Measurements from ENCODE around the gene FAF1. TPM values are rescaled to one million over a fixed set of nuclear protein-coding genes. Genes with fewer than 3 reads are reported as not detected.

The FAF1 gene
- total RNA-seq, 3 donors from 2014 or later: 59.8 to 64.2 (median 60.1) TPM

DNA sequence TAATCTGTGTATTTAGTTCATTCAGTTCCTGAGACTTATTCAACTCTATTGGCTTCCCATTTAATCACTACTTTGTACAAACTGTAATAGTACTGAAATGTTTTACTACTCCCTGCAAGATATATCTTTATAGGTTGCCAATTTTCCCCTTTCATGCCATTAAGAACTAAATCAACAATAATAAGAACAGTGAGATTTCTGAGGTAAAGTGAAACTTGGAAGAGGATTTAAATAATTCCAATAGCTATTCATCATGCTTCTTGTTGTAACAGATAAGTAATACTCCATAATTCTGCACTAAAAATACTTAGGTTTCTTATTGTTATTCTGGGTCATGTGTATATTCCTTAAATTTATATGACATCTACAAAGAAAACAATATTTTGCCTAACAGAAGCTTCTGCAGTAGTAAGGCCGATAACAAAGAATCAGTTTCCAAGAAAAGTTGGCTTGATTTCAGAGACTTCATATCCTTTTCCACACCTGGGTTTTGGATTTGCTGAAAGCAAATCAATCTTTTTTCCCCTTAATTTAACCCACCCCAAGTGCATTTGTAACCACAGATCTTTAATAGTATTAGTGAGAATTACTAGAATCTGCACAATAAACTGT lies 258.3 kb downstream of the FAF1 start:
- peaks cover 14% of the 10 kb centered on the region for H3K36me3 Mint-ChIP-seq (ENCODE audit: insufficient read depth)
- no peak overlapping the region for H3K4me3 Mint-ChIP-seq
- ATAC-seq (no peak), DNase-seq (no peak)
- H3K9me3 Mint-ChIP-seq: no peaks in the 10 kb centered on the region
- no peaks in the 10 kb centered on the region for H3K27me3 Mint-ChIP-seq (ENCODE audit: low read depth)
- H3K4me1 Mint-ChIP-seq (ENCODE audit: low read depth): no peaks in the 10 kb centered on the region

DNA sequence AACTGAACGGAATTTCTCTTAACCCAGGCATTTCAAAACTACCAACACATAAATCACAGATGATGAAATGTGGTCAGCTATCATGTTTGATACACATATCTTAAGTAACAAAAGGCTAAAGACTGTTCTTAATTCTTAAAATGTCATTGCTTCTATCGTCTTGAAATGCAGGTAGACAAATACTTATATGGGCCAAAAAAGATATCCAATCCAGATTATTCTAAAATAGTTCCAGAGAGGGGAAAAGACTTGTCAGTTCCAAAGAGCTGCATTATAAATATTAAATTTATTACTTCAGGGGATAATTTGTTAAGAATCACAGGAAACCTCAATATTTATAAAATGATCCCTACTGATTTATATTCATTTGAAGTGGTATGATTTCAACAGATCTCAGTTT lies 259.4 kb downstream of the FAF1 start:
- ATAC-seq (no peak), DNase-seq (no peak)
- peaks cover 11% of the 10 kb centered on the region for H3K36me3 Mint-ChIP-seq (ENCODE audit: insufficient read depth)
- no peaks in the 10 kb centered on the region for H3K27me3 Mint-ChIP-seq (ENCODE audit: low read depth)
- H3K9me3 Mint-ChIP-seq: no peaks in the 10 kb centered on the region
- no peaks in the 10 kb centered on the region for H3K4me1 Mint-ChIP-seq (ENCODE audit: low read depth)
- H3K4me3 Mint-ChIP-seq: no peak overlapping the region

DNA sequence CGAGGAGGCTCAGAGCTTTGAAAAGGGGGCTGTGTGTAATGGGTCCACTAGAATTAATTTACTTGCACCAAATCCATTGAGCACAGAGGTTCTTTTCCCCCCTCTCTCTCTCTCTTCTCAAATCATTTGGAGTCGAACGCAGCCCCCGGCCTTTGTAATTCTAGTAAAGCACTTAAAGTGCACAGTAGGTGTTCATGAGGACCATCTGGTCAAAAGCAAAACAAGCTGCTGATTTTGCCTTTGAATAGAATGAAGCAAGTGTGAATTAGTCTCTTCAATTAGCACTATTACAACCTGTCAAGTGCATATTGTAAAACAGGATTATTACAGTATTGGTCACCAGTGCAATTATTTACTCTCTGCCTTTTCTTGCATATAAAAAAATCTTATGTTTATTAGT lies 259.9 kb downstream of the FAF1 start:
- no peak overlapping the region for H3K4me3 Mint-ChIP-seq
- DNase-seq: no peak
- no peak for ATAC-seq
- no peaks in the 10 kb centered on the region for H3K9me3 Mint-ChIP-seq
- peaks cover 11% of the 10 kb centered on the region for H3K36me3 Mint-ChIP-seq (ENCODE audit: insufficient read depth)
- H3K4me1 Mint-ChIP-seq (ENCODE audit: low read depth): no peaks in the 10 kb centered on the region
- no peaks in the 10 kb centered on the region for H3K27me3 Mint-ChIP-seq (ENCODE audit: low read depth)

DNA sequence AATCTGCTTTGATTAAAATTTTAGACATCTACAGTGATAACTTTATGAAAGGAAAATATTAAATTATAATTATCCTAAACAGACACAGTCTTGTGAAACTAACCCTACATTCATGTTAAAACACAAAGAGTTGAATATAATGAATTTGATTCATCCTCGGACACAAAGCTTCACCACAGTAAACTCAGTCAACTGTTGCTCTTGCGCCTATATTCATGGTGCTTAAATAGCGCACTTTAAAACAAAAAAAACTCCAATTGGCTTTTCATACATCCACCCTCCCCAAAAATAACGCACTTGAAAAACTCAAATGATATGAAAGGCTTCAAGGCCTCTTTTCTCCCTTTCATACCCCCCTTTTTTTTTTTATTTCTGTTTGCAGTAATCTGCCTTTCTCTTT lies 260.3 kb downstream of the FAF1 start:
- no peaks in the 10 kb centered on the region for H3K27me3 Mint-ChIP-seq (ENCODE audit: low read depth)
- no peaks in the 10 kb centered on the region for H3K4me1 Mint-ChIP-seq (ENCODE audit: low read depth)
- ATAC-seq (no peak), DNase-seq (no peak)
- no peaks in the 10 kb centered on the region for H3K9me3 Mint-ChIP-seq
- H3K4me3 Mint-ChIP-seq: no peak overlapping the region
- H3K36me3 Mint-ChIP-seq (ENCODE audit: insufficient read depth): peaks cover 11% of the 10 kb centered on the region

DNA sequence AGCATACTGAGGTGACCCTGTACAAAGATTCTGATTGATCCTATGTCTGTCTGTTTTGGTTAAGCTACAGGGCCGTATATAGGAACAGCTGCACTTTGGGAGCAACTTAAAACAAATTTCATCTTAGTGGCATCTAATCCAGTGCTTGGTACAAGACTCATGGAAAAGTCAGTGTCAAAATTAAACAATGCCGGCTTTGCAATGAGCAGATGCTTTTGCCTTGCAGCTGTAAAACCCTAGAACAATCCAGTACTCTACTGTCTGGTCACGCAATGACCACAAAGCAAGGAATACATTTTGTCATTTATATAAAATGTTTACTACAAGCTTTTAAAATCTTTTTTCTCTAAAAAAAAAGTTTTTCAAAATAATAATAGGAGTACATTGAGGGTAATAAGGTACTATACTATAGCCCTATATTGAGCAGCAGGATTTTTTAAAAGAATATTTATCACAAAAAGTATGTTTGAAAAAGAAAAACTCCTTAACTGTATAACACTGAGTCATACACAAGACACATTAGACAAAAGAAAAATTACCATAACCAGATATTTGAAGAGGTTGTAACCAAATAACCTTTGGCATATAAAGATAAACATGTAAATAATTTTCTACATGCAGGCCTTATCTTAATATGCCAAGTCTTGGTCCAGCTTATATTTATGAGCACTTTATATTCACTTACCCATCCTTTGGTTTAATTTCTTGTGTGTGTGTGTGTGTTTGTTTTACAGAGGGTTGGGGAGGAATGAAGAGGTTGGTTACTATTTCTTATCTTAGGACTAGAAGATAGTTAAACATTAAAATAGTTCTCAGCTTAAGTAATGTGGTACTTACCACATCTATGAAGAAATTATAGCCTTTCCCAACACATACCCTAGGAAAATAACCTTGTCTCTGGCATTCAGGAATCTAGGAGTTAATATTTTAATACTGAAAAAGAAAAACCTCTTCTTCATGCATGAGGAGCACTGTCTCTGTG lies 262.3 kb downstream of the FAF1 start:
- Mint-ChIP-seq H3K9me3 (no peaks in the 10 kb centered on the region), H3K4me1 (ENCODE audit: low read depth) (no peaks in the 10 kb centered on the region), H3K4me3 (no peak overlapping the region), H3K27me3 (ENCODE audit: low read depth) (no peaks in the 10 kb centered on the region), H3K36me3 (ENCODE audit: insufficient read depth) (peaks cover 12% of the 10 kb centered on the region)
- ATAC-seq (no peak), DNase-seq (no peak)

DNA sequence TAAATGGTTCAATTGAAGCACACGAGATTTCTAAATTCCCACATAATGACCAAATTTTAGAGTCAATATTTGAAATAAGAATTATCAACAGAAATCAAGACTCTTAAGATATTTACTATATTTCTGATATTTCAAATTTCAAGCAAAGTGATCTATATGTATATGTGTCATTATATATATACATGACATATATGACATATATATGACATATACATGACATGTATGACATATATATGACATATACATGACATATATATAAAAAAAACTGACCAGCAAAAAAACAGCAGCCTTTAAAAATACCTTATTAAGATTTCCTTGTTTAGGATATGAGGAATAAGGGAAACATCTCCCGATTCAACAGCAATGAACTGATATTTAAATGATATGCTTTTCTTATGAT lies 266.2 kb downstream of the FAF1 start:
- Mint-ChIP-seq H3K9me3 (no peaks in the 10 kb centered on the region), H3K36me3 (ENCODE audit: insufficient read depth) (peaks cover 13% of the 10 kb centered on the region), H3K4me3 (no peak overlapping the region), H3K4me1 (ENCODE audit: low read depth) (no peaks in the 10 kb centered on the region), H3K27me3 (ENCODE audit: low read depth) (no peaks in the 10 kb centered on the region)
- ATAC-seq (no peak), DNase-seq (no peak)

DNA sequence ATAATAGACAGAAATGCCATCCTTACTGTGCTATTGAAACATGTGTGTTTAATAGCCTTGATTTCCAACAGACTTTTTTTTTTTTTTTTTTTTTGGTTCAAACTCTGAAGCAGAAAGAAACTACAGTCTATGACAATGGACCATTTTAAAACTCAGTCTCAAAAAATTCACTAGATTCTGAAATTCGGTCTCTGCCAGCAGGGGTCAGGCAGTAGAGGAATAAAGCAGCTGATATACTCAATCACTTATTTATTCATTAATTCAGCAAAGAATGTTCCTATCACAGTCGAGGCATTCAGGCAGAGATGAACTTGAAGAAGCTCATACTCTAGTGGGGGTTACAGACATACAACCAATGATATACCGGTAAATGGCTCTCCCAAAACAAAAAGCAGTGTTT lies 275.9 kb downstream of the FAF1 start:
- no peak for ATAC-seq
- DNase-seq: no peak
- peaks cover 11% of the 10 kb centered on the region for H3K36me3 Mint-ChIP-seq (ENCODE audit: insufficient read depth)
- no peaks in the 10 kb centered on the region for H3K4me1 Mint-ChIP-seq (ENCODE audit: low read depth)
- H3K9me3 Mint-ChIP-seq: no peaks in the 10 kb centered on the region
- H3K27me3 Mint-ChIP-seq (ENCODE audit: low read depth): no peaks in the 10 kb centered on the region
- no peak overlapping the region for H3K4me3 Mint-ChIP-seq

DNA sequence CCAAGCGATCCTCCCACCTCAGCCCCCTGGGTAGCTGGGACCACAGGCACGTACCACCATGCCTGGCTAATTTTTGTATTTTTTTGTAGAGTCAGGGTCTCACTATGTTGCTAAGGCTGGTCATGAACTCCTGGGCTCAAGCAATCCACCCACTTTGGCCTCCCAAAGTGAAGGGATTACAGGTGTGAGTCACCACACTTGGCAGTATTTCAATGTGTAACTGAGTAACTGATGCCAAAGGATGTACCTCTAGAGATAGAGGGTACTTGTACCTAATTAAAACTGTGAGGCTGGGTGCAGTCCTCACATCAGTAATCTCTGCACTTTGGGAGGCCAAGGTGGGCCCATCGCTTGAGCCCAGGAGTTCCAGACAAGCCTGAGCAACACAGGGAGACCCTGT lies 278.1 kb downstream of the FAF1 start:
- H3K27me3 Mint-ChIP-seq (ENCODE audit: low read depth): no peaks in the 10 kb centered on the region
- DNase-seq (no peak), ATAC-seq (no peak)
- H3K4me1 Mint-ChIP-seq (ENCODE audit: low read depth): no peaks in the 10 kb centered on the region
- no peaks in the 10 kb centered on the region for H3K9me3 Mint-ChIP-seq
- H3K36me3 Mint-ChIP-seq (ENCODE audit: insufficient read depth): peaks cover 6% of the 10 kb centered on the region
- no peak overlapping the region for H3K4me3 Mint-ChIP-seq

DNA sequence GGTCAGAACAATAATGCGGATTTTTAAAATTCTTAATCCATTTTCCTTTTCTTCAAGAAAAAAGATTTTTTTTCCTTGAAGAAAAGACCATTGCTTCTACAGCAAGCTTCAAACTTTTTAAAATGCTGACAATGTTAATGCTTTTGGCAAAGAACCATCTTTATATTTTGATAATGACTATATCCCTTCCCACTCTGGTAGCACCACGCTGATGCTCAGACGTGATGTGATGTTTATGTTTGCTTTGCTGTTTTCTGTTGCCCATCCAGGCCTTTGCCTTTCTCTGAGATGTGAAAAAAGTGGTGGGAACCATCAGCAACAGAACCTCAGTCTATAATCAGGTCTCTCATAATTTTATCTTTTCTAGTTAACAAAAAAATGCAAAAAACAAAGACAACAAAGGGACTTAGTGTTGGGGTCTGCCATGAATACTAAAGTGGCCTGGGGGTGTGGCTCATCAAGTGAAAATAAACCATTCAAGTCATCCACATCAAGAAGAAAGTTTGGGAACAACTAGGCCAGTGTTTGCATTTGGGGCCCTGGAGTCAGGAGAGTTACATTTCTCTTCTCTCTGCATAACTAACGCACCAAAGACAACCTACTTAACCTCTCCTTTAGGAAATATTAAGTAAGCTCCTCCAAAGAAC lies 292.2 kb downstream of the FAF1 start:
- no peaks in the 10 kb centered on the region for H3K4me1 Mint-ChIP-seq (ENCODE audit: low read depth)
- H3K36me3 Mint-ChIP-seq (ENCODE audit: insufficient read depth): peaks cover 4% of the 10 kb centered on the region
- no peaks in the 10 kb centered on the region for H3K9me3 Mint-ChIP-seq
- ATAC-seq: no peak
- H3K27me3 Mint-ChIP-seq (ENCODE audit: low read depth): no peaks in the 10 kb centered on the region
- H3K4me3 Mint-ChIP-seq: no peak overlapping the region
- no peak for DNase-seq

DNA sequence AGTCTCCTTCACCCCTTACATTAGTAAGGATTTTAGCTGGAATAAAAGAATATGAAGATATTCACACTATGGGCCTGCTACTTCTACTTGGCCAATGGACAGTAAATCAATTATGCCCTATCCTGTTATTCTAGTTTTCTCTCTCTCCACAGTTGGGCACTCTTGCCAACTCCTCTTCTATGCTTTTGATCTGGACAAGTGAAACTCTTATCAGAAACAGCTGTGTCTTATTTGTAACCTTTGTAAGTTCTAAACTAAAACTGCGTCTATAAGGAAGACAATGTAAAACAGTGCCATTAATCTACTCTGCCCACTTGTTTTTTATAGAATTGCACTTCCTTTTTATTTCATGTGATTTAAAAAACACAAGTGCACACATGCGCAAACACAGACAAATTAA lies 292.8 kb downstream of the FAF1 start:
- Mint-ChIP-seq H3K4me1 (ENCODE audit: low read depth) (no peaks in the 10 kb centered on the region), H3K9me3 (no peaks in the 10 kb centered on the region), H3K27me3 (ENCODE audit: low read depth) (no peaks in the 10 kb centered on the region), H3K4me3 (no peak overlapping the region), H3K36me3 (ENCODE audit: insufficient read depth) (peaks cover 4% of the 10 kb centered on the region)
- ATAC-seq (no peak), DNase-seq (no peak)

DNA sequence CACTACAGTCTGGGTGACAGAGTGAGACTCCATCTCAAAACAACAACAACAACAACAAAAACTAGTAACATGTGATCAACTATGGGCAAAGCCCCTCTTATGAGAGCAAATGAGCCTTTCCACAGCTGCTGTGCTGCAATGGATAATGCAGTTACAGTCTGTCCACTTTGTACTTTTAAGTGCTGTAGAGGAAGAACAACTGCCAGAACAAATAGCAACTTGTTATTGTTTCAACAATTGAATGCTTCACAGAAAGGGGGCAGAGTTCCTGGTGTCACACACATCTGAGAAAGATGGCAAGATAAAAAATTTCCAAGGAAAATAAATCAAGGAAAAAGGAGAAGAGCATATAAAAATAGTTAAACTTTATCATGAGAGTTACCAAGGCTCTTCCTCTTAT lies 293.2 kb downstream of the FAF1 start:
- DNase-seq (no peak), ATAC-seq (no peak)
- H3K4me1 Mint-ChIP-seq (ENCODE audit: low read depth): no peaks in the 10 kb centered on the region
- no peaks in the 10 kb centered on the region for H3K9me3 Mint-ChIP-seq
- no peaks in the 10 kb centered on the region for H3K27me3 Mint-ChIP-seq (ENCODE audit: low read depth)
- H3K36me3 Mint-ChIP-seq (ENCODE audit: insufficient read depth): peaks cover 4% of the 10 kb centered on the region
- H3K4me3 Mint-ChIP-seq: no peak overlapping the region

DNA sequence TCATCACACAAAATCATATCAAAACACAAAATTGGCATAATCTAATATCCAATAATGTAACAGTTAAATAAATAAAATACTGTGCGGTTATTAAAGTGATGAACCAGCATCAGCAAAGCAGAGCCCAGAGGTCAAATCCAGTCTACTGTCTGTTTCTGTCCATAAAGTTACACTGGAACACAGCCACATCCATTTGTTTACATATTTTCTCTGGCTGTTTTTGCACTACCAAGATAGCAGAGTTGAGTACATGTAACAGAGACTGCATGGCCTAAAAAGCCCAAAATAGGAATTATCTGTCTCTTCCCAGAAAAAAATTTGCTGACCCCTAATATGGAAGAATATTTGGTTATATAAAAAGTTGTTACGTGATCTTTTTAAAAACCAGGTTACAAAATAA lies 294.7 kb downstream of the FAF1 start:
- no peak for DNase-seq

DNA sequence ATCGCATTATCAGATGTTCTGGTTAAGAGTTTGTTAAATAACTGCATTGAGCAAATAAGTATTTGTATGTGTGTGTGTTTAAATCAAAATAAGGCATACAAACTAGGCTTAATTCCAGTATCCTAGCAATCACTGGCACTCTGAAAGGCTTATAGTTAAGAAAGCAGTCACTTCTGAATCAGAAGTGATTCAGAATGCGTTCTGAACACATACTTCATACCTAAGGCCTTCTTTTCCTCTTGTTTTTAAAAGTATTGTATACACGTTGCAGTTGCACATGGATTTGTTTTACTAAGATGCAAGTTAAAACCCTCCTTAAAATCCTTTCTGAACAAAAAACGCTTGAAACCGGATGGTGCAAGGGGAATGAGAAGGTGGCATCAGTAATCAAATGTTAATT lies 298.4 kb downstream of the FAF1 start:
- no peak for DNase-seq
- peaks cover 4% of the 10 kb centered on the region for H3K36me3 Mint-ChIP-seq (ENCODE audit: insufficient read depth)
- H3K4me3 Mint-ChIP-seq: no peak overlapping the region
- H3K4me1 Mint-ChIP-seq (ENCODE audit: low read depth): peaks cover 2% of the 10 kb centered on the region
- H3K27me3 Mint-ChIP-seq (ENCODE audit: low read depth): no peaks in the 10 kb centered on the region
- no peak for ATAC-seq
- H3K9me3 Mint-ChIP-seq: no peaks in the 10 kb centered on the region

More for the DNA sequence above, 294.7 kb downstream of the FAF1 start:
- no peak overlapping the region for H3K4me3 Mint-ChIP-seq
- no peaks in the 10 kb centered on the region for H3K27me3 Mint-ChIP-seq (ENCODE audit: low read depth)
- H3K36me3 Mint-ChIP-seq (ENCODE audit: insufficient read depth): peaks cover 8% of the 10 kb centered on the region
- no peak for ATAC-seq
- no peaks in the 10 kb centered on the region for H3K9me3 Mint-ChIP-seq
- H3K4me1 Mint-ChIP-seq (ENCODE audit: low read depth): no peaks in the 10 kb centered on the region

DNA sequence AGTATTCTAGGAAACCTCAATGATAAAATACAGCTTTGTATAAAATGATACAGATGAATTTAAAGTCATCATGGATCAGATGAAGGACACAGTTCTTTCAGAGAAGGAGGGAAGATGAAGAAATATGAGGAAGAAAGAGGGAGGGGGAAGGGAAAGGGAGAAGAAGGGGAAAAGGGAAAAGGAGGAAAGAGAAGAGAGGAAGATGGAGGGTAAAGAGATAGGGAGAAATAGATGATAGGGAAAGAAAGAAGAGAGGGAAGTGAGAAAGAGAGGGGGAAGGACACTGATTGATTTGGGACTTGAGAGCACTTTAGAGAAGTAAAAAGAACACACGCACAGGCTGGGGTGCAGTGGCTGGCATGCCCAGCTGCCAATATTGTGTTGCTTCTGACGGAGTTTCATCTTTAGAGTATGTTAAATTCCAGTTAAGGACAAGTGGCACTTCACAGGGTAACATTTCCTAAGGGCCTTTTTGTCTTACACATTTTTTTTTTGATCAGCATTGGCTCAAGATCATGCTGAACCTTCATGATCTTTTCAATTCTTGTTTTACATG lies 300.9 kb downstream of the FAF1 start:
- H3K9me3 Mint-ChIP-seq: no peaks in the 10 kb centered on the region
- DNase-seq (no peak), ATAC-seq (no peak)
- no peaks in the 10 kb centered on the region for H3K27me3 Mint-ChIP-seq (ENCODE audit: low read depth)
- peaks cover 4% of the 10 kb centered on the region for H3K36me3 Mint-ChIP-seq (ENCODE audit: insufficient read depth)
- peaks cover 2% of the 10 kb centered on the region for H3K4me1 Mint-ChIP-seq (ENCODE audit: low read depth)
- H3K4me3 Mint-ChIP-seq: no peak overlapping the region
